Sigmoid colon (tissue), 7 donors: Measurements from ENCODE around the gene ECSIT. TPM values are rescaled to one million over a fixed set of nuclear protein-coding genes. Genes with fewer than 3 reads are reported as not detected.
A peak's percentile ranks its signal among the peaks of the same experiment; 100 is the strongest.
"Not testable (repeated sequence)": the region's sequence is repeated elsewhere in the genome, so short reads cannot be mapped to it uniquely, and the experiment has no call there.

Experiments used
- DNase-seq: peaks from one replicate; pipeline ENCODE4 v3.0.0-alpha.2; 2019
- H3K27ac ChIP-seq, 4 donors: fragments of 200-600 bp; sonication (generic); one replicate each; pipeline ENCODE4 v1.5.1; 2016 to 2019; ENCODE audit warnings: mild to moderate bottlenecking in 1 of 4
- H3K27me3 ChIP-seq, 3 donors: fragments of 200-600 bp; sonication (generic); one replicate each; pipeline ENCODE4 v1.5.1; 2019; ENCODE audit warnings: mild to moderate bottlenecking in 1 of 3
- H3K36me3 ChIP-seq, 4 donors: fragments of 200-600 bp; sonication (generic); one replicate each; pipeline ENCODE4 v1.5.1; 2016 to 2019
- H3K4me1 ChIP-seq, 4 donors: fragments of 200-600 bp; sonication (generic); one replicate each; pipeline ENCODE4 v1.5.1; 2017 to 2019
- H3K4me3 ChIP-seq, 4 donors: fragments of 200-600 bp; sonication (generic); one replicate each; pipeline ENCODE4 v1.5.1; 2017 to 2019; ENCODE audit warnings: mild to moderate bottlenecking in 2 of 4, moderate library complexity in 1 of 4
- H3K9me3 ChIP-seq, 4 donors: fragments of 200-600 bp in 3 of 4; sonication (generic) in 3 of 4; one replicate each; pipeline versions ENCODE4 v1.5.1 to v1.6.1; 2013 to 2019
- EP300 ChIP-seq, 4 donors: sonication (generic); formaldehyde crosslinking; IDR thresholded peaks; one replicate each; pipeline ENCODE4 v1.6.1; 2017; ENCODE audit warnings: antibody characterized with exemption in 4 of 4
- POLR2A ChIP-seq, 2 donors: fragments of 450-650 bp; IDR thresholded peaks; one replicate each; pipeline ENCODE4 v1.6.1; 2016; ENCODE audit warnings: antibody characterized with exemption in 2 of 2, mild to moderate bottlenecking in 2 of 2, moderate library complexity in 2 of 2
- POLR2AphosphoS5 ChIP-seq, 4 donors: sonication (generic); formaldehyde crosslinking; IDR thresholded peaks; one replicate each; pipeline ENCODE4 v1.6.1; 2017; ENCODE audit warnings: antibody characterized with exemption in 4 of 4
- WGBS, 2 donors: extraction: QIAGEN DNeasy Blood & Tissue Kit; methylation state at CpG; one replicate each; pipeline ENCODE4 v1.1.7; 2013; 5-methylcytosine and 5-hydroxymethylcytosine counted together
- intact Hi-C: fragments of 100-400 bp; cut with DNase I; formaldehyde crosslinking; loops from one replicate; pipeline ENCODE4 v1.15.1; 2023
- polyA plus RNA-seq, 3 donors: library from polyadenylated mRNA; stranded (reverse); fragments of 200-250 nt; gene quantifications; one replicate each; pipeline ENCODE4 v1.2.3, GENCODE V29; 2013
- total RNA-seq, 4 donors: library from RNA; depleted of rRNA; stranded (reverse); fragments of >200 nt; gene quantifications; one replicate each; pipeline ENCODE4 v1.1.0, GENCODE V29; 2016
- TF ChIP-seq, protein P1 (sequence below), 4 experiments: fragments of 450-650 bp in 3 of 4; fragments of 200-600 bp in 1 of 4; IDR thresholded peaks; one replicate each; pipeline ENCODE4 v1.5.1; 2016 to 2019; ENCODE audit warnings: antibody characterized with exemption in 4 of 4, mild to moderate bottlenecking in 3 of 4, moderate library complexity in 2 of 4
- donor health status: healthy with polysubstance abuse.
- donor health status: Bipolar disorder and iron deficiency.
- donor health status: healthy.

Gene ECSIT
- total and polyA plus RNA-seq, 7 donors, result 60.7 to 93.5 (median 75.8) TPM

DNA sequence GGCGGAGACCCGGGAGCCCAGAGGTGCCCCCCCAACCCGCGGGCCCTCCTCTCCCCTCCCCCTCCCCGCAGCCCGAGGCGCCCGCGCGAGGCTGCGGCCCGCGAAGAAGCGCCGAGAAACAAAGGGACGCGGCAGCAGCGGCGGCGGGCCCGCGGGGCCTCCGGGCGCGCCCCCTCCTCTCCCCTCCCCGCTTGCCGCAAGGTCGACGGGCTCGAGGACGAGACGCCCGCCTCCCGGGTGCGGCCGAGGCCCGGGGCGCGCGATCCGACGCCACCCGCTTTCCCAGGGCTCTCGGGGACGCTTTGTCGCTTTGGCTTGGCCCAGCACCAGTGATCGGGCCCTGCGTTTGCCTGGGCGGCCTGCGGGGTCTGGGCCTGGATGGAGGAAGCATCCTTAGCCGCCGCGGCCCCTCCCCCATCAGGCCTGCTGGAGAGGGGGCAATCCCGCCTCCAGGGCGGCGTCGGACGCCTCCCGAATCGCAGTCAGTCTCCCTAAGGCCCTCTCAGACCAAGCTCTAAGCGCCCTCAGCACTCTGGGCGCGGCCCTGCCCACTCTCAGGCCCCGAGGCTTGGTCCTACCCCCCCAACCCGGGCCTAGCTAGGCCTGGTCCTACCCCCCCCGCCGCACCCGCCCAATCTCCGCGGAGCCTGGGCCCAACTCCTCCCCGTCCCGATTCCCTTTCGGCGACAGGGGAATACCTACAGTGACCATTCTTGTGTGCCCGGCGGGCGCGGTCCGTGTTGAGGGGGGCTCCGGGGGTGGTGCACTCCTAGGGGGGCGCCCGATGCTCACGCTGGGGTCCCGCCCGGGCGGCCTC, 48.8 kb downstream of the ECSIT start:
- Histone ChIP-seq H3K27me3 (peaks cover 43 to 66% (median 58%) of the 10 kb centered on the region in 3 donors), H3K4me1 (peaks cover 0 to 39% (median 37%) of the 10 kb centered on the region in 4 donors), H3K27ac (no peak overlapping the region), H3K4me3 (peak overlapping the region in 2 of 4 donors; percentile 19 to 26), H3K9me3 (no peaks in the 10 kb centered on the region), H3K36me3 (peaks cover 0 to 13% (median 8%) of the 10 kb centered on the region in 4 donors)
- no peak for DNase-seq
- intact Hi-C loops, result no loop called here
- TF ChIP-seq EP300 (IDR thresholded peaks at IDR 0.05) (no peak), POLR2AphosphoS5 (IDR thresholded peaks at IDR 0.05) (no peak), POLR2A (IDR thresholded peaks at IDR 0.05) (no peak)
- TF ChIP-seq, protein P1, sequence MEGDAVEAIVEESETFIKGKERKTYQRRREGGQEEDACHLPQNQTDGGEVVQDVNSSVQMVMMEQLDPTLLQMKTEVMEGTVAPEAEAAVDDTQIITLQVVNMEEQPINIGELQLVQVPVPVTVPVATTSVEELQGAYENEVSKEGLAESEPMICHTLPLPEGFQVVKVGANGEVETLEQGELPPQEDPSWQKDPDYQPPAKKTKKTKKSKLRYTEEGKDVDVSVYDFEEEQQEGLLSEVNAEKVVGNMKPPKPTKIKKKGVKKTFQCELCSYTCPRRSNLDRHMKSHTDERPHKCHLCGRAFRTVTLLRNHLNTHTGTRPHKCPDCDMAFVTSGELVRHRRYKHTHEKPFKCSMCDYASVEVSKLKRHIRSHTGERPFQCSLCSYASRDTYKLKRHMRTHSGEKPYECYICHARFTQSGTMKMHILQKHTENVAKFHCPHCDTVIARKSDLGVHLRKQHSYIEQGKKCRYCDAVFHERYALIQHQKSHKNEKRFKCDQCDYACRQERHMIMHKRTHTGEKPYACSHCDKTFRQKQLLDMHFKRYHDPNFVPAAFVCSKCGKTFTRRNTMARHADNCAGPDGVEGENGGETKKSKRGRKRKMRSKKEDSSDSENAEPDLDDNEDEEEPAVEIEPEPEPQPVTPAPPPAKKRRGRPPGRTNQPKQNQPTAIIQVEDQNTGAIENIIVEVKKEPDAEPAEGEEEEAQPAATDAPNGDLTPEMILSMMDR (IDR thresholded peaks at IDR 0.05), result no peak
- WGBS, 2 donors, result 10 to 13% methylated on average over 86 of the region's 86 CpGs

DNA sequence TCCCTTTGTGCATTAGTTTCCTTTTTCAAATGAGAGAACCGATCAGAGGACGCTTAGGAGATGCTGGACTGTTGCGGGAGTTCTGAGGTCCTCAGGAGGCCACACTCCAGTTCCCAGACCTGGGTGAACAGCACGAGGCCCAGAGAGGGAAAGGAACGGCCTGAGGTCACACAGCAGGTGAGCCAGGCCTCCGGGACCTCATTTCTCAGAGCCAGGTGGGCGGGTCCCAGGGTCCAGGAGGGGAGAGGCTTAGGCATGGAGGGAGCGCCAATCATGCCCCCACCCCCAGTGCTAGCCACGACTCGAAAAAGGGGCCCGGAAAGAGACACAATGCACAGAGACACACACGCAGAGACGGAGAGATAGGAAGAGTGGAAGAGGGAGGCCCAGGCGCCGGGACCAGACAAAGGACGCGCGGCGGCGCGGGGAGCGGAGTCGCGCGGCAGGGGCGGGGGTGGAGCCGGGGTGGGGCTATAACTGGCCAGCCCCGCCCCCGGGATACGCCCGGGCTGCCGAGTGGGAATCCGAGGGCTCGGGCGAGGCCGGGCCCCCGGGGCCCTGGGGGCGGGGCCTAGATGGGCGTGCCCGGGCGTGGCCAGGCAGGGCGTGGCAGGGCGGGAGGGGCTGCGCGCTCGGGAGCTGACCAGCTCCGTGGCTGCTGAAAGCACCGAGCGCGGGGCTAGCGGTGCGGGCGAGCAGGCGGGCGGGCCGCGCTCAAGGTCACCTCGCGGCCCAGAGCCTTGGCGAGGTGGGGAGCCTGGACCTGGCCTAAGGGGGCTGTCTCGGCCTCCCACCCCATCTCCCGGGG, 49.6 kb downstream of the ECSIT start:
- no peak for DNase-seq
- H3K4me3 ChIP-seq, result peak overlapping the region in 2 of 4 donors; percentile 19 to 26
- H3K4me1 ChIP-seq, result peaks cover 0 to 39% (median 37%) of the 10 kb centered on the region in 4 donors

GRCh38 chr19:11478167-11479089, 50.5 kb downstream of the ECSIT start:
- TF ChIP-seq, protein P1 (IDR thresholded peaks at IDR 0.05), result no peak
- TF ChIP-seq POLR2AphosphoS5 (IDR thresholded peaks at IDR 0.05) (no peak), POLR2A (IDR thresholded peaks at IDR 0.05) (no peak), EP300 (IDR thresholded peaks at IDR 0.05) (no peak)
- no peak overlapping the region for H3K4me3 ChIP-seq
- H3K36me3 ChIP-seq, result peaks cover 0 to 2% (median under 1%) of the 10 kb centered on the region in 4 donors
- H3K27me3 ChIP-seq, result peaks cover 40 to 49% (median 44%) of the 10 kb centered on the region in 3 donors
- no peak for DNase-seq
- 53 to 59% methylated on average over 19 of the region's 19 CpGs for WGBS, 2 donors
- H3K4me1 ChIP-seq, result peaks cover 0 to 39% (median 37%) of the 10 kb centered on the region in 4 donors
- H3K27ac ChIP-seq, result no peak overlapping the region
- H3K9me3 ChIP-seq, result no peaks in the 10 kb centered on the region
- intact Hi-C loops, result no loop called here

More for the DNA sequence above, 49.6 kb downstream of the ECSIT start:
- TF ChIP-seq, protein P1 (IDR thresholded peaks at IDR 0.05), result no peak
- TF ChIP-seq EP300 (IDR thresholded peaks at IDR 0.05), result no peak
- TF ChIP-seq POLR2A (IDR thresholded peaks at IDR 0.05), result no peak
- no peak for TF ChIP-seq POLR2AphosphoS5 (IDR thresholded peaks at IDR 0.05)
- peaks cover 43 to 58% (median 53%) of the 10 kb centered on the region in 3 donors for H3K27me3 ChIP-seq
- H3K9me3 ChIP-seq, result no peaks in the 10 kb centered on the region
- WGBS, 2 donors, result 19 to 28% methylated on average over 62 of the region's 62 CpGs
- intact Hi-C loops, result no loop called here
- H3K27ac ChIP-seq, result no peak overlapping the region
- peaks cover 0 to 11% (median 7%) of the 10 kb centered on the region in 4 donors for H3K36me3 ChIP-seq

DNA sequence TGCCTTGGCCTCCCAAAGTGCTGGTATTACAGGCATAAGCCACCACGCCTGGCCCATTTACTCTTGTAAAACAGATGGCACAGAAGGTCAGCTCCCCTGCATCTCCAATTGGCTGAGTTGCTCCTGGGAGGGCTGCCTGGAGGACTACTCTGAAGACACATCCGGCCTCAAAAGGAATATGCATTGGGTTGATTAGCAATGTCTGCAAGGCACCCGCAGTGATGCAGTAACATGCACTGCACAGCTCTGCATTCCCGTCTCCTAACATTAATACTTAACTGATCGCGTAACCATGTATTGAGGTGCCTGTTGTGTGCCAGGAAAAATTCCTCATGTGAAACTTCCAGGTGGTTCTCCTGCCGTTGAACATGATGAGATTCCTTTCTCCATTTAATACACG, 53.1 kb downstream of the ECSIT start:
- H3K4me1 ChIP-seq, result peaks cover 0 to 17% (median 16%) of the 10 kb centered on the region in 4 donors
- H3K27ac ChIP-seq, result no peak overlapping the region
- H3K27me3 ChIP-seq, result peaks cover 17 to 23% (median 18%) of the 10 kb centered on the region in 3 donors
- WGBS, 2 donors, result 76 to 82% methylated on average over 8 of the region's 8 CpGs
- intact Hi-C loops, result no loop called here
- H3K4me3 ChIP-seq, result no peak overlapping the region
- no peak for DNase-seq
- no peaks in the 10 kb centered on the region for H3K36me3 ChIP-seq
- H3K9me3 ChIP-seq, result no peaks in the 10 kb centered on the region
- no peak for TF ChIP-seq POLR2AphosphoS5 (IDR thresholded peaks at IDR 0.05)

DNA sequence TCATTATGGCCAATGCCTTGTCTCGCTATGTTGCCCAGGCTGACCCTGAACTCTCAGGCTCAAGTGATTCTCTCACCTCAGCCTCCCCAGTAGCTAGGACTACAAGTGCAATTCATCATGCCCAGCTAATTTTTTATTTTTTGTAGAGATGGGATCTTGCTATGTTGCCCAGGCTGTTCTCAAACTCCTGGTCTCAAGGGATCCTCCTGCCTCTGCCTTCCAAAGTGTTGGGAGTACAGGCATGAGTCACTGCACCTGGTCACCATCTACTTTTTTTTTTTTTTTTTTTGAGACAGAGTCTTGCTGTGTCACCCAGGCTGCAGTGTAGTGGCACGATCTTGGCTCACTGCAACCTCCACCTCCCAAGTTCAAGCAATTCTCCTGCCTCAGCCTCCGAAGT, 53.6 kb downstream of the ECSIT start:
- intact Hi-C loops, H3K27ac ChIP-seq, DNase-seq, H3K9me3 ChIP-seq, H3K4me3 ChIP-seq, H3K36me3 ChIP-seq: not testable (repeated sequence)
- 93 to 94% methylated on average over 3 of the region's 3 CpGs for WGBS, 2 donors
- Histone ChIP-seq H3K27me3 (peaks cover 11 to 18% (median 13%) of the 10 kb centered on the region in 3 donors), H3K4me1 (peaks cover 0 to 12% (median 10%) of the 10 kb centered on the region in 4 donors)
